ENCODE results near the gene PPP2R2B.

The PPP2R2B gene

GRCh38 chr5:146672866-146673265 is 205.7 kb downstream of the PPP2R2B start:
- Histone ChIP-seq H3K4me3 (ENCODE audit: low read length) (no peak overlapping the region), H3K56ac (ENCODE audit: low read length) (no peak overlapping the region), H3K9ac (ENCODE audit: low read length) (no peak overlapping the region), H3K79me2 (ENCODE audit: control insufficient read depth, insufficient read depth, low read length) (no peaks in the 10 kb centered on the region), H3K27me3 (ENCODE audit: insufficient read depth, low read length, poor library complexity) (no peaks in the 10 kb centered on the region), H3K36me3 (ENCODE audit: control insufficient read depth, insufficient read depth, low read length) (no peaks in the 10 kb centered on the region), H3K18ac (ENCODE audit: low read length) (no peak overlapping the region), H3K4me1 (ENCODE audit: control insufficient read depth, low read depth, low read length) (peaks cover 11% of the 10 kb centered on the region), H2BK120ac (ENCODE audit: low read depth, low read length) (no peak overlapping the region), H3K23ac (ENCODE audit: low read length) (no peak overlapping the region), H3K79me1 (ENCODE audit: low read length) (no peaks in the 10 kb centered on the region), H2BK15ac (replicated peaks; ENCODE audit: low read depth) (no peak overlapping the region), H4K5ac (ENCODE audit: low read length) (no peak overlapping the region), H3K4me2 (ENCODE audit: low read length) (no peak overlapping the region), H2AK5ac (ENCODE audit: low read length) (no peak overlapping the region), H4K8ac (ENCODE audit: low read depth, low read length) (no peak overlapping the region), H3K4ac (ENCODE audit: low read depth, low read length) (no peak overlapping the region), H2BK5ac (ENCODE audit: low read length) (no peak overlapping the region), H3K27ac (ENCODE audit: low read depth, low read length) (no peak overlapping the region)
- DNase-seq, result no peak
- no CpG with 5 or more reads among the region's 1 CpG for WGBS (ENCODE audit: extremely low coverage, insufficient coverage, low lambda C conversion rate)

GRCh38 chr5:146671561-146672295 is 206.8 kb downstream of the PPP2R2B start:
- no peaks in the 10 kb centered on the region for H3K27me3 ChIP-seq (ENCODE audit: insufficient read depth, low read length, poor library complexity)
- H2BK120ac ChIP-seq (ENCODE audit: low read depth, low read length), result no peak overlapping the region
- no peak overlapping the region for H3K9ac ChIP-seq (ENCODE audit: low read length)
- peaks cover 14% of the 10 kb centered on the region for H3K4me1 ChIP-seq (ENCODE audit: control insufficient read depth, low read depth, low read length)
- H3K4me2 ChIP-seq (ENCODE audit: low read length), result no peak overlapping the region
- H3K23ac ChIP-seq (ENCODE audit: low read length), result no peak overlapping the region
- H3K79me2 ChIP-seq (ENCODE audit: control insufficient read depth, insufficient read depth, low read length), result no peaks in the 10 kb centered on the region
- peak overlapping the region; percentile 28 for H3K27ac ChIP-seq (ENCODE audit: low read depth, low read length)
- no peaks in the 10 kb centered on the region for H3K36me3 ChIP-seq (ENCODE audit: control insufficient read depth, insufficient read depth, low read length)
- H3K18ac ChIP-seq (ENCODE audit: low read length), result no peak overlapping the region
- H2BK5ac ChIP-seq (ENCODE audit: low read length), result no peak overlapping the region
- no peak overlapping the region for H4K8ac ChIP-seq (ENCODE audit: low read depth, low read length)
- H2BK15ac ChIP-seq (replicated peaks; ENCODE audit: low read depth), result no peak overlapping the region
- peak overlapping the region; percentile 31 for H3K56ac ChIP-seq (ENCODE audit: low read length)
- peak overlapping the region; percentile 36 for H3K4ac ChIP-seq (ENCODE audit: low read depth, low read length)
- no peak overlapping the region for H4K5ac ChIP-seq (ENCODE audit: low read length)
- no peak overlapping the region for H2AK5ac ChIP-seq (ENCODE audit: low read length)
- WGBS (ENCODE audit: extremely low coverage, insufficient coverage, low lambda C conversion rate), result no CpG with 5 or more reads among the region's 7 CpGs
- H3K4me3 ChIP-seq (ENCODE audit: low read length), result no peak overlapping the region
- DNase-seq, result peak; percentile 5
- no peaks in the 10 kb centered on the region for H3K79me1 ChIP-seq (ENCODE audit: low read length)

DNA sequence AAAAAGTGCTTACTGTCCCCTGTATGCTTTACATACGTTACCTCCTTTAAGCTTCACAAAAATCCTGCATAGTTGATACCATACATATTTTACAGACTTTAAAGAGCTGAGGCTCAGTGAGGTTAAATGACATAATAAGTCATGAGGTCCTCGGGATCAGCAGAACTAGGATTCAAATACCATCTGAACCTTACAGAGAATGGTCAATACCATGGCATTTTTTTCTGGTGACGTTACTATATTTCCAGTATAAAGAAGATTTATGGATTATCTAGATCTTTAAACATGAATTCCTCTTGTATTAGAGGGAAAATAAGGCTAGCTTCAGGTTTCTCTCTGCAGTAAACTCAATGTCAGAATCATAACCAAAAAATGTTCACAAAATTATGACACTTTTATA is 208.9 kb downstream of the PPP2R2B start:
- H3K18ac ChIP-seq (ENCODE audit: low read length), result no peak overlapping the region
- no peaks in the 10 kb centered on the region for H3K79me1 ChIP-seq (ENCODE audit: low read length)
- no peak overlapping the region for H2AK5ac ChIP-seq (ENCODE audit: low read length)
- no peaks in the 10 kb centered on the region for H3K36me3 ChIP-seq (ENCODE audit: control insufficient read depth, insufficient read depth, low read length)
- no CpG with 5 or more reads among the region's 3 CpGs for WGBS (ENCODE audit: extremely low coverage, insufficient coverage, low lambda C conversion rate)
- H2BK15ac ChIP-seq (replicated peaks; ENCODE audit: low read depth), result no peak overlapping the region
- no peak overlapping the region for H3K27ac ChIP-seq (ENCODE audit: low read depth, low read length)
- no peak overlapping the region for H3K4me2 ChIP-seq (ENCODE audit: low read length)
- H3K23ac ChIP-seq (ENCODE audit: low read length), result no peak overlapping the region
- H4K5ac ChIP-seq (ENCODE audit: low read length), result no peak overlapping the region
- H3K9ac ChIP-seq (ENCODE audit: low read length), result no peak overlapping the region
- H3K56ac ChIP-seq (ENCODE audit: low read length), result no peak overlapping the region
- H3K4me1 ChIP-seq (ENCODE audit: control insufficient read depth, low read depth, low read length), result peaks cover 14% of the 10 kb centered on the region
- H3K4ac ChIP-seq (ENCODE audit: low read depth, low read length), result no peak overlapping the region
- no peak overlapping the region for H3K4me3 ChIP-seq (ENCODE audit: low read length)
- H4K8ac ChIP-seq (ENCODE audit: low read depth, low read length), result no peak overlapping the region
- H3K27me3 ChIP-seq (ENCODE audit: insufficient read depth, low read length, poor library complexity), result no peaks in the 10 kb centered on the region
- H2BK120ac ChIP-seq (ENCODE audit: low read depth, low read length), result no peak overlapping the region
- no peak for DNase-seq
- H3K79me2 ChIP-seq (ENCODE audit: control insufficient read depth, insufficient read depth, low read length), result no peaks in the 10 kb centered on the region
- H2BK5ac ChIP-seq (ENCODE audit: low read length), result no peak overlapping the region

GRCh38 chr5:146667633-146668272 is 210.8 kb downstream of the PPP2R2B start:
- H3K9ac ChIP-seq (ENCODE audit: low read length), result no peak overlapping the region
- H3K18ac ChIP-seq (ENCODE audit: low read length), result no peak overlapping the region
- no peak overlapping the region for H2AK5ac ChIP-seq (ENCODE audit: low read length)
- H3K79me1 ChIP-seq (ENCODE audit: low read length), result no peaks in the 10 kb centered on the region
- no peak overlapping the region for H3K4me2 ChIP-seq (ENCODE audit: low read length)
- WGBS (ENCODE audit: extremely low coverage, insufficient coverage, low lambda C conversion rate), result no CpG with 5 or more reads among the region's 4 CpGs
- no peak overlapping the region for H2BK15ac ChIP-seq (replicated peaks; ENCODE audit: low read depth)
- H3K4ac ChIP-seq (ENCODE audit: low read depth, low read length), result no peak overlapping the region
- no peaks in the 10 kb centered on the region for H3K36me3 ChIP-seq (ENCODE audit: control insufficient read depth, insufficient read depth, low read length)
- H4K5ac ChIP-seq (ENCODE audit: low read length), result no peak overlapping the region
- no peak overlapping the region for H2BK120ac ChIP-seq (ENCODE audit: low read depth, low read length)
- H4K8ac ChIP-seq (ENCODE audit: low read depth, low read length), result no peak overlapping the region
- no peak overlapping the region for H3K4me3 ChIP-seq (ENCODE audit: low read length)
- no peak overlapping the region for H3K56ac ChIP-seq (ENCODE audit: low read length)
- H3K79me2 ChIP-seq (ENCODE audit: control insufficient read depth, insufficient read depth, low read length), result no peaks in the 10 kb centered on the region
- no peaks in the 10 kb centered on the region for H3K27me3 ChIP-seq (ENCODE audit: insufficient read depth, low read length, poor library complexity)
- peaks cover 14% of the 10 kb centered on the region for H3K4me1 ChIP-seq (ENCODE audit: control insufficient read depth, low read depth, low read length)
- H3K23ac ChIP-seq (ENCODE audit: low read length), result no peak overlapping the region
- H3K27ac ChIP-seq (ENCODE audit: low read depth, low read length), result no peak overlapping the region
- DNase-seq, result no peak
- no peak overlapping the region for H2BK5ac ChIP-seq (ENCODE audit: low read length)

DNA sequence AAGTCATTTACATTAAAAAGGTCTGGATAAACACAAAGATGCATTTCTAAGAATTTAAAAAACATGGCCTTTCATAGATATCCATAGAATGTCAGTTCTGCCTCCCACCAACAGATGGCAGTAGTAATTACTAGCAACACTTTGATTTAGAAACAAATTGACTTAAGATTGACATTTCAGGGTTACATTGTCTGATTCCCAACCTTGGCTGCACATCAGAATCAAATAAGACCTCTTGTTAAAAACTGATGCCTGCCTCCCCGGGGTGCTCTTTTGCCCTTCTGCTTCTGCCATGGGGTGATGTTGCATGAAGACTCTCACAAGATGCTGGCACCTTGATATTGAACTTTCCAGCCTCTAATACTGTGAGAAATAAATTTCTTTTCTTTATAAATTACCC is 216.3 kb downstream of the PPP2R2B start:
- H3K56ac ChIP-seq (ENCODE audit: low read length), result no peak overlapping the region
- H3K4me2 ChIP-seq (ENCODE audit: low read length), result no peak overlapping the region
- H3K4ac ChIP-seq (ENCODE audit: low read depth, low read length), result no peak overlapping the region
- no peak overlapping the region for H2AK5ac ChIP-seq (ENCODE audit: low read length)
- no peaks in the 10 kb centered on the region for H3K79me1 ChIP-seq (ENCODE audit: low read length)
- H2BK5ac ChIP-seq (ENCODE audit: low read length), result no peak overlapping the region
- H3K27me3 ChIP-seq (ENCODE audit: insufficient read depth, low read length, poor library complexity), result no peaks in the 10 kb centered on the region
- H2BK120ac ChIP-seq (ENCODE audit: low read depth, low read length), result no peak overlapping the region
- H3K4me1 ChIP-seq (ENCODE audit: control insufficient read depth, low read depth, low read length), result no peaks in the 10 kb centered on the region
- no peak overlapping the region for H4K5ac ChIP-seq (ENCODE audit: low read length)
- no peak overlapping the region for H3K4me3 ChIP-seq (ENCODE audit: low read length)
- H2BK15ac ChIP-seq (replicated peaks; ENCODE audit: low read depth), result no peak overlapping the region
- H3K18ac ChIP-seq (ENCODE audit: low read length), result no peak overlapping the region
- H3K36me3 ChIP-seq (ENCODE audit: control insufficient read depth, insufficient read depth, low read length), result no peaks in the 10 kb centered on the region
- DNase-seq, result peak; percentile 43
- H4K8ac ChIP-seq (ENCODE audit: low read depth, low read length), result no peak overlapping the region
- no peak overlapping the region for H3K9ac ChIP-seq (ENCODE audit: low read length)
- no peak overlapping the region for H3K27ac ChIP-seq (ENCODE audit: low read depth, low read length)
- no CpG with 5 or more reads among the region's 1 CpG for WGBS (ENCODE audit: extremely low coverage, insufficient coverage, low lambda C conversion rate)
- H3K23ac ChIP-seq (ENCODE audit: low read length), result no peak overlapping the region
- H3K79me2 ChIP-seq (ENCODE audit: control insufficient read depth, insufficient read depth, low read length), result no peaks in the 10 kb centered on the region

Measured in mesendoderm (in vitro differentiated cells).